ENCODE measurements around the gene SUSD5. TPM values are rescaled to one million over a fixed set of nuclear protein-coding genes. Genes with fewer than 3 reads are reported as not detected.
"Not testable (repeated sequence)": the region's sequence is repeated elsewhere in the genome, so short reads cannot be mapped to it uniquely, and the experiment has no call there.

The SUSD5 gene
- total and polyA plus RNA-seq, 2 of the 4 experiments (the other 2 are of a cell fraction): 1.4 to 2.9 TPM

DNA sequence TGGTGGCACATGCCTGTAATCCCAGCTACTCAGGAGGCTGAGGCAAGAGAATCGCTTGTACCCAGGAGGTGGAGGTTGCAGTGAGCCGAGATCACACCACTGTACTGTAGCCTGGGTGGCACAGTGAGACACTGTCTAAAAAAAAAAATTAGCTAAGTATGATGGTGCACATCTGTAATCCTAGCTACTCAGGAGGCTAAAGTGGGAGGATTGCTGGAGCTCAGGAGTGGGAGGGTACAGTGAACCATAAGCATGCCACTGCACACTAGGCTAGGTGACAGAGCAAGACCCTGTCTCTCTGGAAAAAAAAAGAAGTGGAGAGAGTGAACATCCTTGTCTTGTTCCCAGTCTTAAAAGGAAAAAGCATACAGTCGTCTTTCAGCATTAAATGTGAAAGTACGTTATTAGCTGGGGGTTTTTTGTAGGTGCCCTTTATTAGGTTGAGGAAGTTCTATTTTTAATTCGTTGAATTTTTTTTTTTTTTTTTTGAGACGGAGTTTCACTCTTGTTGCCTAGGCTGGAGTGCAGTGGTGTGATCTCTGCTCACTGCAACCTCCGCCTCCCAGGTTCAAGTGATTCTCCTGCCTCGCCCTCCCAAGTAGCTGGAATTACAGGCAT lies 79.5 kb downstream of the SUSD5 start:
- H3K27me3 ChIP-seq (ENCODE audit: control insufficient read depth, insufficient read depth, low read length); H3K27ac ChIP-seq (ENCODE audit: insufficient read depth, low read length); H3K4me1 ChIP-seq (ENCODE audit: control insufficient read depth, insufficient read depth, low read length); H3K9me3 ChIP-seq (ENCODE audit: control insufficient read depth, insufficient read depth, low read length); H3K14ac ChIP-seq (replicated peaks; ENCODE audit: low read depth, low read length); H2AFZ ChIP-seq (replicated peaks; ENCODE audit: low read length, poor library complexity); DNase-seq; POLR2A ChIA-PET (ENCODE audit: unreplicated experiment); intact Hi-C loops (cut with micrococcal nuclease); H3K4ac ChIP-seq (ENCODE audit: low read depth, low read length); H3K79me1 ChIP-seq (ENCODE audit: low read depth in 1 of 2, low read length in 2 of 2); H3K18ac ChIP-seq (ENCODE audit: low read depth, low read length); H2AK9ac ChIP-seq (replicated peaks; ENCODE audit: low read depth, low read length, poor library complexity); H4K8ac ChIP-seq (ENCODE audit: low read depth in 2 of 2, low read length in 2 of 2); H3K4me2 ChIP-seq (ENCODE audit: low read depth, low read length); H2BK5ac ChIP-seq (ENCODE audit: low read depth, low read length, poor library complexity, severe bottlenecking); H4K5ac ChIP-seq (ENCODE audit: low read depth, low read length); H3K9me1 ChIP-seq (ENCODE audit: insufficient read depth, low read length); H2AK5ac ChIP-seq (ENCODE audit: low read depth, low read length); H4K91ac ChIP-seq (ENCODE audit: insufficient read depth, low read depth, low read length); H2BK20ac ChIP-seq (ENCODE audit: low read depth, low read length); H3K4me3 ChIP-seq (ENCODE audit: insufficient read depth, low read depth, low read length); H2BK15ac ChIP-seq (ENCODE audit: low read depth, low read length); H3K9ac ChIP-seq (ENCODE audit: low read depth, low read length); H3K56ac ChIP-seq (ENCODE audit: extremely low read depth, insufficient read depth, low read length); H2BK120ac ChIP-seq (ENCODE audit: low read depth, low read length); H4K20me1 ChIP-seq (ENCODE audit: insufficient read depth, low read length); ATAC-seq (ENCODE audit: low read depth); BruUV-seq (replicated peaks); H3K23ac ChIP-seq (ENCODE audit: low read depth, low read length): not testable (repeated sequence)
- in situ Hi-C loops (cut with MboI; ENCODE audit: low sequenced_read_pairs) (loop anchor here (10.0 kb wide), 1 partner anchor 646 kb away; no protein-coding TSS in a partner anchor), dilution Hi-C loops (cut with HindIII; ENCODE audit: low sequenced_read_pairs, unreplicated experiment) (loop anchor here (25.0 kb wide), 1 partner anchor 248 kb away; no protein-coding TSS in a partner anchor)
- CTCF ChIA-PET: interaction anchor here (0.7 to 2.1 kb wide), 3 partner anchors 15 to 1411 kb away, joined by 3 to 10 read pairs (median 4); no protein-coding TSS in a partner anchor
- H3K36me3 ChIP-seq (ENCODE audit: control insufficient read depth, insufficient read depth, low read length): peaks cover 20% of the 10 kb centered on the region
- 95% methylated on average over 3 of the region's 8 CpGs; no CpG with 5 or more reads in 1 of the 2 experiments for WGBS, 2 experiments (ENCODE audit: extremely low coverage in 2 of 2, insufficient read length in 1 of 2)

Data from IMR-90 (cell line).